ENCODE measurements around the gene STAM2.
"Not testable (repeated sequence)": the region's sequence is repeated elsewhere in the genome, so short reads cannot be mapped to it uniquely, and the experiment has no call there.

The STAM2 gene

DNA sequence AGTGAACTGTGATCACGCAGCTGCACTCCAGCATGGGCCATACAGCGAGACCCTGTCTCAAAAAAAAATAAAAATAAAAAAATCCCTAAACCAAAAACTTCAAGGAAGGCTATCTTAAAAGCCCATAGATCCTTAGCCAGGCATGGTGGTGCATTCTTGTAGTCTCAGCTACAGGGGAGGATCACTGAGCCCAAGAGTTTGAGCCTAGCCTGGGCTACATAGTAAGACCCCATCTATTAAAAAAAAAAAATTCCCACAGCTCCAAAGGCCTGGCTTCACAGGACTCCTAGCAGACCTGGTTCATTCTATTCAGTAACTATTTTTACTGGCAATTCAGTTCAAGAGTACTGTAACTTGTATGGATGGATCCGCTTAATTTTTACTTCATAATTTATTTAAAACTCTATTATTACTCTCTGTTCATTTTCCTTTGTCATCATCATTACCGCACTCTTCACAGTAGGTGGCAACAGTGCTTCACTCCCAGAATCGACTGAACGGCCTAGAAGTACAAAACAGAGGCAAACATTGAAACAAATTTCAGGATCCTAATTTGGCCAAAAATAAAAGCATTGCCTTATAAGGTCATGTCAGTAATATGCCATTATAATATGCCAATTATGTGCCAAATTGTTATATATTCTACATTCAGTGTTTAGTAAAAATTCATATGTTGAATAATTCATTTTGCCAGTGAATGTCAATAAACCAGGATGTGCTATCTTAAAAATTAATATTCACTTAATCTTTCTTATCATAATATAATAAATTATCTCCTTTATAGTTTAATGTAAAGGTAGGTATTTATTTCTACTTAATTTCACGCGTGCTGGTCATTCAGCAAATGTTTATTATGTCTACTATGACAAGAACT is 14.3 kb upstream of the STAM2 start:
- Histone ChIP-seq H3K27ac (ENCODE audit: low read length) (no peak overlapping the region), H3K36me3 (replicated peaks; ENCODE audit: insufficient read depth, low read length) (no peaks in the 10 kb centered on the region), H3K9me2 (replicated peaks; ENCODE audit: insufficient read depth, low read length) (no peaks in the 10 kb centered on the region), H3K4me3 (ENCODE audit: low read length) (no peak overlapping the region), H3K9me3 (replicated peaks; ENCODE audit: insufficient read depth, low read length) (no peaks in the 10 kb centered on the region), H3F3A (ENCODE audit: insufficient read depth, low read length) (no peaks in the 10 kb centered on the region), H3K79me2 (ENCODE audit: low read length) (no peaks in the 10 kb centered on the region), H3K4me2 (ENCODE audit: low read depth, low read length) (no peak overlapping the region), H3K4me1 (ENCODE audit: low read length) (no peaks in the 10 kb centered on the region), H2AFZ (ENCODE audit: low read length) (no peak overlapping the region), H4K20me1 (ENCODE audit: insufficient read depth, low read length) (no peaks in the 10 kb centered on the region), H3K9ac (ENCODE audit: low read length) (no peak overlapping the region), H3K27me3 (replicated peaks; ENCODE audit: insufficient read depth, low read length) (no peaks in the 10 kb centered on the region)
- TF ChIP-seq, protein P1, sequence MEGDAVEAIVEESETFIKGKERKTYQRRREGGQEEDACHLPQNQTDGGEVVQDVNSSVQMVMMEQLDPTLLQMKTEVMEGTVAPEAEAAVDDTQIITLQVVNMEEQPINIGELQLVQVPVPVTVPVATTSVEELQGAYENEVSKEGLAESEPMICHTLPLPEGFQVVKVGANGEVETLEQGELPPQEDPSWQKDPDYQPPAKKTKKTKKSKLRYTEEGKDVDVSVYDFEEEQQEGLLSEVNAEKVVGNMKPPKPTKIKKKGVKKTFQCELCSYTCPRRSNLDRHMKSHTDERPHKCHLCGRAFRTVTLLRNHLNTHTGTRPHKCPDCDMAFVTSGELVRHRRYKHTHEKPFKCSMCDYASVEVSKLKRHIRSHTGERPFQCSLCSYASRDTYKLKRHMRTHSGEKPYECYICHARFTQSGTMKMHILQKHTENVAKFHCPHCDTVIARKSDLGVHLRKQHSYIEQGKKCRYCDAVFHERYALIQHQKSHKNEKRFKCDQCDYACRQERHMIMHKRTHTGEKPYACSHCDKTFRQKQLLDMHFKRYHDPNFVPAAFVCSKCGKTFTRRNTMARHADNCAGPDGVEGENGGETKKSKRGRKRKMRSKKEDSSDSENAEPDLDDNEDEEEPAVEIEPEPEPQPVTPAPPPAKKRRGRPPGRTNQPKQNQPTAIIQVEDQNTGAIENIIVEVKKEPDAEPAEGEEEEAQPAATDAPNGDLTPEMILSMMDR (IDR thresholded peaks at IDR 0.05; ENCODE audit: low read length): peak; percentile 74
- TF ChIP-seq EZH2phosphoT487 (IDR thresholded peaks at IDR 0.05; ENCODE audit: low read length): no peak
- no peak for TF ChIP-seq EZH2 (optimal IDR thresholded peaks at IDR 0.05; ENCODE audit: low read depth, low read length)
- DNase-seq: peak; percentile 53

DNA sequence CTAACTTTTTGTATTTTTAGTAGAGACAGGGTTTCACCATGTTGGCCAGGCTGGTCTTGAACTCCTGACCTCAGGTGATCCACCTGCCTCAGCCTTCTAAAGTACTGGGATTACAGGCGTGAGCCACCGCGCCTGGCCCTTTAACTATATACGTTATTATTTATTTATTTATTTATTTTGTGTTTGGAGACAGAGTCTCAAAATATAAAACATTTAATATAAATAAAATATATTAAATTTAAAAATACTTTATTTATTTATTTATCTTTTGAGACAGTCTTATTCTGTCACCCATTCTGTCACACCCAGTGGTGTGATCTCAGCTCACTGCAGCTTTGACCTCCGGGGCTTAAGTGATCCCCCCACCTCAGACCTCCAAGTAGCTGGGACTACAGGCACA is 11.2 kb upstream of the STAM2 start:
- H3K27ac ChIP-seq (ENCODE audit: low read length); H3K27me3 ChIP-seq (replicated peaks; ENCODE audit: insufficient read depth, low read length); H3K9me3 ChIP-seq (replicated peaks; ENCODE audit: insufficient read depth, low read length); H3K9me2 ChIP-seq (replicated peaks; ENCODE audit: insufficient read depth, low read length); H3K4me1 ChIP-seq (ENCODE audit: low read length); H3F3A ChIP-seq (ENCODE audit: insufficient read depth, low read length); H3K4me2 ChIP-seq (ENCODE audit: low read depth, low read length); H4K20me1 ChIP-seq (ENCODE audit: insufficient read depth, low read length); H3K79me2 ChIP-seq (ENCODE audit: low read length); H3K9ac ChIP-seq (ENCODE audit: low read length); H2AFZ ChIP-seq (ENCODE audit: low read length); H3K36me3 ChIP-seq (replicated peaks; ENCODE audit: insufficient read depth, low read length); DNase-seq; H3K4me3 ChIP-seq (ENCODE audit: low read length): not testable (repeated sequence)

DNA sequence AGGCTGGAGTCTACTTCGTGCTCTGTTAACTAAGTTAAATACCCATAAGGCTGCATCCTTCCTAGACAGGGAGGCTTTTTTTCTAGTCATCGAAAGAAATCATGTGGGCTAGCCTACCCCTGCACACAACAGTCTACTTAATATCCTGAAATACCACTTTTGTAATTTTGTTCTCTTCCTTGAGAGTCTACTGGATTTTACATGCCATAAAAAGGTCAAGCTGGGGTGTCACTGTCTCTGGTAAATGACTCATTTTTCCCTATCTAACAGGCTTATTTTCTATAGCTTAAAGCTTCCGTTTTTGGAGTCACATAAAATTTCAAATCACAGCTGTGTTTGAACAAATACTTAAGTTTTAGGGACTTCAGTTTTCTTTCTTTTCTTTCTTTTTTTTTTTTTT is 10.7 kb upstream of the STAM2 start:
- H4K20me1 ChIP-seq (ENCODE audit: insufficient read depth, low read length): no peaks in the 10 kb centered on the region
- H3K27me3 ChIP-seq (replicated peaks; ENCODE audit: insufficient read depth, low read length): no peaks in the 10 kb centered on the region
- no peaks in the 10 kb centered on the region for H3K9me2 ChIP-seq (replicated peaks; ENCODE audit: insufficient read depth, low read length)
- no peaks in the 10 kb centered on the region for H3K4me1 ChIP-seq (ENCODE audit: low read length)
- H3K36me3 ChIP-seq (replicated peaks; ENCODE audit: insufficient read depth, low read length): no peaks in the 10 kb centered on the region
- H2AFZ ChIP-seq (ENCODE audit: low read length): no peak overlapping the region
- no peak overlapping the region for H3K27ac ChIP-seq (ENCODE audit: low read length)
- TF ChIP-seq EZH2phosphoT487 (IDR thresholded peaks at IDR 0.05; ENCODE audit: low read length) (no peak), EZH2 (optimal IDR thresholded peaks at IDR 0.05; ENCODE audit: low read depth, low read length) (no peak)
- TF ChIP-seq, protein P1 (IDR thresholded peaks at IDR 0.05; ENCODE audit: low read length): no peak
- H3K9me3 ChIP-seq (replicated peaks; ENCODE audit: insufficient read depth, low read length): no peaks in the 10 kb centered on the region
- no peaks in the 10 kb centered on the region for H3F3A ChIP-seq (ENCODE audit: insufficient read depth, low read length)
- no peak overlapping the region for H3K4me2 ChIP-seq (ENCODE audit: low read depth, low read length)
- no peak for DNase-seq
- no peak overlapping the region for H3K9ac ChIP-seq (ENCODE audit: low read length)
- H3K79me2 ChIP-seq (ENCODE audit: low read length): no peaks in the 10 kb centered on the region
- H3K4me3 ChIP-seq (ENCODE audit: low read length): no peak overlapping the region

DNA sequence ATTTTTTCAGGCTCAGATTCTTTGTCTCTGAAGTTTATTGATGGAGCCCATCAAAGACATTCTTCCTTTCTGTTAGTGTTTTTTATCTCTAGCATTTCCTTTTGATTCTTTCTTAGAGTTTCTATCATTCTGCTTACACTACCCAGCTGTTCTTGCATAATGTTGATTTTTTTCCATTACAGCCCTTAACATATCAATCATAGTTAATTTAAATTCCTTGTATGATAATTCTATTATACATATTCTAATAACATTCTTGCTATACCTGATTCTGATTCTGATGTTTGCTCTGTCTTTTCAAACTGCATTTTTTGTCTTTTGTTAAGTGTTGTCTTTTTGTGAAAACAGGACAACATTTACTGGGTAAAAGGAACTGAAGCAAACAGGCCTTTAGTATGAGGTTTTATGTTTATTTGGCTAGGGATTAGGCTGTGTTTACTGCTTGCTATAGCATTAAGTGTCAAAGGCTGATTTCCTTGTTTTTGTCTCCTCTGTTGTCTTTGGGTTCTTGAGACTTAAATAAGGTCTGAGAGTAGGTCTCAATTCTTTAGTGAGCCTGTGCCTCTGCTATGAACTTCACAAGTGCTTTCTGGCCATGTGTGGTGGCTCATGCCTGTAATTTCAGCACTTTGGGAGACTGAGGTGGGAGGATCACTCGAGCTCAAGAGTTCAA is 8.0 kb upstream of the STAM2 start:
- Histone ChIP-seq H2AFZ (ENCODE audit: low read length) (no peak overlapping the region), H3K27ac (ENCODE audit: low read length) (no peak overlapping the region), H3K27me3 (replicated peaks; ENCODE audit: insufficient read depth, low read length) (no peaks in the 10 kb centered on the region), H3K4me2 (ENCODE audit: low read depth, low read length) (no peak overlapping the region), H3K9ac (ENCODE audit: low read length) (no peak overlapping the region), H3K4me1 (ENCODE audit: low read length) (no peaks in the 10 kb centered on the region), H3K9me3 (replicated peaks; ENCODE audit: insufficient read depth, low read length) (no peaks in the 10 kb centered on the region), H3K79me2 (ENCODE audit: low read length) (no peaks in the 10 kb centered on the region), H3K36me3 (replicated peaks; ENCODE audit: insufficient read depth, low read length) (no peaks in the 10 kb centered on the region), H4K20me1 (ENCODE audit: insufficient read depth, low read length) (no peaks in the 10 kb centered on the region), H3K4me3 (ENCODE audit: low read length) (no peak overlapping the region), H3K9me2 (replicated peaks; ENCODE audit: insufficient read depth, low read length) (no peaks in the 10 kb centered on the region), H3F3A (ENCODE audit: insufficient read depth, low read length) (no peaks in the 10 kb centered on the region)
- DNase-seq: no peak
- no peak for TF ChIP-seq EZH2phosphoT487 (IDR thresholded peaks at IDR 0.05; ENCODE audit: low read length)
- TF ChIP-seq, protein P1 (IDR thresholded peaks at IDR 0.05; ENCODE audit: low read length): no peak
- TF ChIP-seq EZH2 (optimal IDR thresholded peaks at IDR 0.05; ENCODE audit: low read depth, low read length): no peak

DNA sequence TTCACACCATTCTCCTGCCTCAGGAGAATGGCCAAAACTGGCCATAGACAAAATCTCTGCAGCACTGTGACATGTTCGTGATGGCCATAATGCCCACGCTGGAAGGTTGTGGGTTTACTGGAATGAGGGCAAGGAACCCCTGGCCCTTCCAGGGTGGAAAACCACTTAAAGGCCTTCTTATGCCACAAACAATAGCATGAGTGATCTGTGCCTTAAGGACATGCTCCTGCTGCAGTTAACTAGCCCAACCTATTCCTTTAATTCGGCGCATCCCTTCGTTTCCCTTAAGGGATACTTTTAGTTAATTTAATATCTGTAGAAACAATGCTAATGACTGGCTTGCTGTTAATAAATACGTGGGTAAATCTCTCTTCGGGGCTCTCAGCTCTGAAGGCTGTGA is 2.1 kb upstream of the STAM2 start:
- not testable (repeated sequence) for H3K9me3 ChIP-seq (replicated peaks; ENCODE audit: insufficient read depth, low read length); DNase-seq; H3K9ac ChIP-seq (ENCODE audit: low read length); H3F3A ChIP-seq (ENCODE audit: insufficient read depth, low read length); H3K27ac ChIP-seq (ENCODE audit: low read length); H3K4me1 ChIP-seq (ENCODE audit: low read length); H2AFZ ChIP-seq (ENCODE audit: low read length); H3K27me3 ChIP-seq (replicated peaks; ENCODE audit: insufficient read depth, low read length); H4K20me1 ChIP-seq (ENCODE audit: insufficient read depth, low read length); H3K9me2 ChIP-seq (replicated peaks; ENCODE audit: insufficient read depth, low read length); H3K36me3 ChIP-seq (replicated peaks; ENCODE audit: insufficient read depth, low read length); H3K4me2 ChIP-seq (ENCODE audit: low read depth, low read length); H3K4me3 ChIP-seq (ENCODE audit: low read length)
- peaks cover 22% of the 10 kb centered on the region for H3K79me2 ChIP-seq (ENCODE audit: low read length)
